ENCODE results near the gene DND1. TPM values are rescaled to one million over a fixed set of nuclear protein-coding genes. Genes with fewer than 3 reads are reported as not detected.

The DND1 gene
- polyA plus RNA-seq, 3 donors: 2.3 TPM; not detected in 2

DNA sequence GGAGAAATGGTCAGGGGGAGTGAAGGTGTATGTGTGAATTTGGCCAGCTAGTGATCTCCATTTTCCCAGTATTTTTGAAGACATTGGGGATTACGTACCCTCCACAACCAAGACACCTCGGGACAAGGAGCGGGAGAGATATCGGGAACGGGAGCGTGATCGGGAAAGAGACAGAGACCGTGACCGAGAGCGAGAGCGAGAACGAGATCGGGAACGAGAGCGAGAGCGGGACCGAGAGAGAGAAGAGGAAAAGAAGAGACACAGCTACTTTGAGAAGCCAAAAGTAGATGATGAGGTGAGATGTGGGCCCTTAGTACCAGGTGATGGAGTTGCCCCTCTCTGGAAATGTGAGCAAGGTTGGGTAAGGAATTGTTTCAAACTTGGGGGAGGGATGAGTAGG is 14.5 kb downstream of the DND1 start:
- Histone ChIP-seq H3K36me3 (replicated peaks in 1 of 2; ENCODE audit: control insufficient read depth in 1 of 2, insufficient read depth in 2 of 2, low read length in 2 of 2) (peaks cover 87 to 96% of the 10 kb centered on the region in 2 donors), H3K4me2 (replicated peaks; ENCODE audit: extremely low read depth, low read length, poor library complexity, severe bottlenecking) (no peak overlapping the region), H3K27me3 (ENCODE audit: control insufficient read depth in 2 of 2, insufficient read depth in 2 of 2, low read length in 2 of 2) (no peaks in the 10 kb centered on the region), H3K4me3 (replicated peaks in 1 of 3; ENCODE audit: low read depth in 2 of 3, low read length in 3 of 3) (no peak overlapping the region), H3K4me1 (ENCODE audit: control insufficient read depth in 1 of 2, insufficient read depth in 2 of 2, low read length in 2 of 2) (peaks cover 8% of the 10 kb centered on the region in 2 donors), H4K20me1 (ENCODE audit: insufficient read depth, low read length) (no peaks in the 10 kb centered on the region), H3K79me2 (ENCODE audit: insufficient read depth, low read length) (peaks cover 3% of the 10 kb centered on the region), H2AFZ (ENCODE audit: insufficient read depth, low read depth, low read length, poor library complexity, severe bottlenecking) (no peak overlapping the region), H3K9ac (ENCODE audit: insufficient read depth, low read length, poor library complexity, severe bottlenecking) (no peak overlapping the region), H3K9me3 (replicated peaks in 1 of 2; ENCODE audit: control insufficient read depth in 1 of 2, insufficient read depth in 1 of 2, low read length in 2 of 2) (no peaks in the 10 kb centered on the region), H3K27ac (ENCODE audit: low read depth in 1 of 2, low read length in 2 of 2) (no peak overlapping the region)
- Mint-ChIP-seq H3K9me3 (no peaks in the 10 kb centered on the region), H3K4me1 (peaks cover 12% of the 10 kb centered on the region), H3K36me3 (peaks cover 84 to 94% of the 10 kb centered on the region in 2 donors), H3K4me3 (no peak overlapping the region), H3K27me3 (ENCODE audit: low read depth in 3 of 3) (no peaks in the 10 kb centered on the region), H3K27ac (peak overlapping the region in 1 of 7 donors; percentile 68)
- TF ChIP-seq, protein P1, sequence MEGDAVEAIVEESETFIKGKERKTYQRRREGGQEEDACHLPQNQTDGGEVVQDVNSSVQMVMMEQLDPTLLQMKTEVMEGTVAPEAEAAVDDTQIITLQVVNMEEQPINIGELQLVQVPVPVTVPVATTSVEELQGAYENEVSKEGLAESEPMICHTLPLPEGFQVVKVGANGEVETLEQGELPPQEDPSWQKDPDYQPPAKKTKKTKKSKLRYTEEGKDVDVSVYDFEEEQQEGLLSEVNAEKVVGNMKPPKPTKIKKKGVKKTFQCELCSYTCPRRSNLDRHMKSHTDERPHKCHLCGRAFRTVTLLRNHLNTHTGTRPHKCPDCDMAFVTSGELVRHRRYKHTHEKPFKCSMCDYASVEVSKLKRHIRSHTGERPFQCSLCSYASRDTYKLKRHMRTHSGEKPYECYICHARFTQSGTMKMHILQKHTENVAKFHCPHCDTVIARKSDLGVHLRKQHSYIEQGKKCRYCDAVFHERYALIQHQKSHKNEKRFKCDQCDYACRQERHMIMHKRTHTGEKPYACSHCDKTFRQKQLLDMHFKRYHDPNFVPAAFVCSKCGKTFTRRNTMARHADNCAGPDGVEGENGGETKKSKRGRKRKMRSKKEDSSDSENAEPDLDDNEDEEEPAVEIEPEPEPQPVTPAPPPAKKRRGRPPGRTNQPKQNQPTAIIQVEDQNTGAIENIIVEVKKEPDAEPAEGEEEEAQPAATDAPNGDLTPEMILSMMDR (IDR thresholded peaks at IDR 0.05): no peak
- intact Hi-C loops (cut with micrococcal nuclease): no loop called here
- WGBS (ENCODE audit: insufficient coverage): 98% methylated on average over 16 of the region's 17 CpGs
- DNase-seq: no peak

GRCh38 chr5:140647042-140647419 is 26.3 kb downstream of the DND1 start:
- peak overlapping the region; percentile 98 to 99 for H3K4me3 Mint-ChIP-seq
- H3K9me3 Mint-ChIP-seq: no peaks in the 10 kb centered on the region
- DNase-seq: no peak
- peaks cover 0 to 3% (median under 1%) of the 10 kb centered on the region in 3 donors for H3K27me3 Mint-ChIP-seq (ENCODE audit: low read depth in 3 of 3)
- peaks cover 55 to 67% of the 10 kb centered on the region in 2 donors for H3K36me3 ChIP-seq (replicated peaks in 1 of 2; ENCODE audit: control insufficient read depth in 1 of 2, insufficient read depth in 2 of 2, low read length in 2 of 2)
- H3K4me1 Mint-ChIP-seq: peaks cover 15% of the 10 kb centered on the region
- H2AFZ ChIP-seq (ENCODE audit: insufficient read depth, low read depth, low read length, poor library complexity, severe bottlenecking): peak overlapping the region; percentile 90
- peaks cover 57 to 77% of the 10 kb centered on the region in 2 donors for H3K36me3 Mint-ChIP-seq
- H3K27ac ChIP-seq (ENCODE audit: low read depth in 1 of 2, low read length in 2 of 2): peak overlapping the region; percentile 79 to 95
- intact Hi-C loops (cut with micrococcal nuclease): loop anchor here (5.0 to 10.0 kb wide), 5 partner anchors 50 to 245 kb away; partner anchors contain the start of genes ANKHD1 (in 1 of the 2), APBB3 (in 1 of the 2), SLC35A4 (in 1 of the 2) and ZMAT2 (in 1 of the 2)
- peak overlapping the region; percentile 65 to 94 (median 70) for H3K4me3 ChIP-seq (replicated peaks in 1 of 3; ENCODE audit: low read depth in 2 of 3, low read length in 3 of 3)
- H3K4me1 ChIP-seq (ENCODE audit: control insufficient read depth in 1 of 2, insufficient read depth in 2 of 2, low read length in 2 of 2): peaks cover 17 to 23% of the 10 kb centered on the region in 2 donors
- WGBS (ENCODE audit: insufficient coverage): 1% methylated on average over 24 of the region's 27 CpGs
- H3K9me3 ChIP-seq (replicated peaks in 1 of 2; ENCODE audit: control insufficient read depth in 1 of 2, insufficient read depth in 1 of 2, low read length in 2 of 2): no peaks in the 10 kb centered on the region
- peak overlapping the region; percentile 96 to 100 (median 99) for H3K27ac Mint-ChIP-seq
- H3K9ac ChIP-seq (ENCODE audit: insufficient read depth, low read length, poor library complexity, severe bottlenecking): peak overlapping the region; percentile 84
- peak overlapping the region; percentile 97 for H3K4me2 ChIP-seq (replicated peaks; ENCODE audit: extremely low read depth, low read length, poor library complexity, severe bottlenecking)
- TF ChIP-seq, protein P1 (IDR thresholded peaks at IDR 0.05): no peak
- H4K20me1 ChIP-seq (ENCODE audit: insufficient read depth, low read length): peaks cover 26% of the 10 kb centered on the region
- peaks cover 63% of the 10 kb centered on the region for H3K79me2 ChIP-seq (ENCODE audit: insufficient read depth, low read length)
- no peaks in the 10 kb centered on the region for H3K27me3 ChIP-seq (ENCODE audit: control insufficient read depth in 2 of 2, insufficient read depth in 2 of 2, low read length in 2 of 2)

Data from CD14-positive monocyte (primary cell).